ENCODE results near the gene LACTBL1.

The LACTBL1 gene

DNA sequence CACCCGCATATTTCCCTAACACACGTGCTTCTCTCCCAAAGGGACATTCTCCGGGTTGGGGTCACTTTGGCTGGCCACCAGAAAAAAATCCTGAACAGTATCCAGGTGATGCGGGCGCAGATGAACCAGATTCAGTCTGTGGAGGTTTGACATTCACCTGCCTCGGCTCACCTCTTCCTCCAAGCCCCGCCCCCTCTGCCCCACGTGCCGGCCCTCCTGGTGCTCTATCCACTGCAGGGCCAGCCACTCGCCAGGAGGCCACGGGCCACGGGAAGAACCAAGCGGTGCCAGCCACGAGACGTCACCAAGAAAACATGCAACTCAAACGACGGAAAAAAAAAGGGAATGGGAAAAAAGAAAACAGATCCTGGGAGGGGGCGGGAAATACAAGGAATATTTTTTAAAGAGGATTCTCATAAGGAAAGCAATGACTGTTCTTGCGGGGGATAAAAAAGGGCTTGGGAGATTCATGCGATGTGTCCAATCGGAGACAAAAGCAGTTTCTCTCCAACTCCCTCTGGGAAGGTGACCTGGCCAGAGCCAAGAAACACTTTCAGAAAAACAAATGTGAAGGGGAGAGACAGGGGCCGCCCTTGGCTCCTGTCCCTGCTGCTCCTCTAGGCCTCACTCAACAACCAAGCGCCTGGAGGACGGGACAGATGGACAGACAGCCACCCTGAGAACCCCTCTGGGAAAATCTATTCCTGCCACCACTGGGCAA is 59.1 kb downstream of the LACTBL1 start:
- DNase-seq (ENCODE audit: low read depth in 2 of 2), result no peak

DNA sequence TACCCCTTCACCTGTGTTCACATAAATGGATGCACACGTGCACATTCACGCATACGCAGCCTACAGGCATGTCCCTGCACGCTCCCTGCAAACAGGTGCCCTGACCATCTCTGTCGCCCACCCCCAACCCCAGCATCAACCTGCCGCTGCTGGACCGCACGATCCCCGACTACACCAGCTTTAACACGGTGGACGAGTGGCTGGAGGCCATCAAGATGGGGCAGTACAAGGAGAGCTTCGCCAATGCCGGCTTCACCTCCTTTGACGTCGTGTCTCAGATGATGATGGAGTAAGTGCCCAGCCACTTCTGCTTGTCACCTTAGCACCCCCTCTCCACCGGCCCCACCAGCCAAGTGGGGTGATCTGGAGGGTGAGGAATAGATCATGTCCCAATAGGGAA is 60.4 kb downstream of the LACTBL1 start:
- DNase-seq (ENCODE audit: low read depth in 2 of 2), result no peak

GRCh38 chr1:22910986-22911651 is 61.5 kb downstream of the LACTBL1 start:
- no peak for DNase-seq (ENCODE audit: low read depth in 2 of 2)

GRCh38 chr1:22910286-22910685 is 62.4 kb downstream of the LACTBL1 start:
- DNase-seq (ENCODE audit: low read depth in 2 of 2), result no peak

DNA sequence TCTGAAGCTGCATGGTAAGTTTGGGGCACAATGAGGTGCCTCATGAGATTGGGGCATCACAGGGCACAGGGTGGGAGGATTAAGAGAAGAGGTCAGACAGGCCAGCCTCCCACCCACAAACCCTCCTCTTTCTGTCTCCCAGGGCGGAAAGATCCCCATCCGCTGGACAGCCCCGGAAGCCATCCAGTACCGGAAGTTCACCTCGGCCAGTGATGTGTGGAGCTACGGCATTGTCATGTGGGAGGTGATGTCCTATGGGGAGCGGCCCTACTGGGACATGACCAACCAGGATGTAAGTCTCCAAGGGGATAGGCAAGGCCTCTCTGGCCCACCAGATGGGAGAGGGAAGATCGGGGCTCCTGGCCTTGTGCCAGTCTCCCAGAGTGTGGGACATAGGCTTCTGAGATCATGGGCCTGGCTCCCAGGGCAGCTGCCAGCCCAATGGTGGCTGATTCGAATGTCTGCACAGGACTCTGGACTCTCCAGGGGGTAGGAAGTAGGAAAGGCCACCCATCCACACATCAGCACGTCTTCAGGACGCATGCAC is 63.7 kb downstream of the LACTBL1 start:
- no peak for DNase-seq (ENCODE audit: low read depth in 2 of 2)

DNA sequence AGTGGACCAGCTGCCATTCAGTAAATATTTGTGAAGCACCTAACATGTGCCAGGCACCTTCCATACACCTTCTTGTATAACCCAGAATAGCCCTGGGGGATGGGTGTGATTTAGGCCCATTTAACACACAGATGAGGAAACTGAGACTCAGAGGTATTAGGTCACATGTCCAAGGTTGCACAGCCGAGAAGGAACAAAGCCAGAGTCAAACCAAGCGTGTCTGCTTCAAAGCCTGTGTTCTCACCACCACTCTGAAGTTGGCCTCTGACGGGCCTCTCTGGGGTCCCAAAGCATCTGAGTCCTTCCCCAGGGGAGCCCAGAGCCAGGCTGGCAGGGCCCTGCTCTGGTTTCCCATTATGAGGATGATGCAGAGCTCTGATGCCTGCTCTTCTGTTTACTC is 65.1 kb downstream of the LACTBL1 start:
- DNase-seq (ENCODE audit: low read depth in 2 of 2), result no peak

GRCh38 chr1:22906968-22907367 is 65.7 kb downstream of the LACTBL1 start:
- DNase-seq (ENCODE audit: low read depth in 2 of 2), result no peak

GRCh38 chr1:22903113-22903512 is 69.6 kb downstream of the LACTBL1 start:
- no peak for DNase-seq (ENCODE audit: low read depth in 2 of 2)

Data from stimulated activated CD8-positive, alpha-beta memory T cell treated with anti-CD3 and anti-CD28 coated beads, Interleukin-15, amount 100 ng/mL, for 48 hours (primary cell).